T-helper 1 cell treated with Interleukin-12 subunit alpha and Interleukin-12 subunit beta and Interleukin-4 antibody, amounts not matched to agents 30 ng/mL and 1 ng/mL, for 36 hours (primary cell): ENCODE data around the gene TDRD7. TPM values are rescaled to one million over a fixed set of nuclear protein-coding genes. Genes with fewer than 3 reads are reported as not detected.

Experiments used
- intact Hi-C: fragments of 100-400 bp; cut with micrococcal nuclease; formaldehyde crosslinking; loops from one replicate; pipeline ENCODE4 v1.15.1; 2024
- total RNA-seq: library from RNA; stranded (reverse); gene quantifications from 2 replicates; pipeline ENCODE4 v1.2.3, GENCODE V29; 2022

The TDRD7 gene
- total RNA-seq = 15.7 and 16.6 TPM in 2 replicates

- intact Hi-C loops = loop anchor here (1.0 to 10.0 kb wide), 14 partner anchors 15 to 994 kb away; partner anchors contain the start of genes NCBP1, PRXL2C, TBC1D2 and TSTD2
Measured at GRCh38 chr9:97411789-97412625, at the start of gene TDRD7. TSS of gene TDRD7 (plus strand) at chr9:97412096. CDS start at chr9:97428466, 16,370 bp downstream.

DNA sequence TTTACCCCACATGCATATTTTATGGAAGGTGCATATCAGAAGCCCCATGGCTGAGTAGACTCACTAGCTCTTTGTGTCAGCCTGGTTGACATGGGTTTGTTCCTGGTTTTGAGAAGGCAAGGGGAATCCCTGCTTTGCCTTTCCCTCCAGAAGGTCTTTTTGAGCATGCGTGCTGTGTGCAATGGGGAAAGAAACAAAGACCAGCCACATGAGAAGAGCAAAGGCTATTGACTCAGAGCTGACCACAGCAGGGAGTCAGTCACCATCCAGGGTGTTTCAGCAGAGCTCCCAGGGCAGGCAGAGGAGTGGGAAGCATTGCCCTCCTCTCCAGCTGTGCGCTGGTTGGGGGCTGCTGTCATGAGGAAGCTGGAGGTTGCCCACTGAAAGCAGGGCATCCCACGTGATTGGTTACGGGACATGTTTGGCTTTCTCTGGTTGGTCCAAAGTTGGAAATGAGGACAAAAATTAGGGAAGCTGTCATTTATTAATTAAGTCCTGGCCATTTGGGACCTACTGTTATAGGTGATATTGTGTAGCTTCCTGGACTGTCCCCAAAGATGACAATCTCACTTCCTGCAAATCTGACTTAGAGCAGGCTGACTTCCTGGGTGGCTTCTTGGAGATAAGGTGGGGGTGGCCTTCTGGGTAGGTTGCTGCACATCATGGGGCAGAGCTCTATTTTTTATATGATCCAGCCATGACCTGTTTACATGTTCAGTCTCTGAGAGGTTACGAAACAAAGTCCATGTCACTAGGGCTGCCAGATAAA, 48.9 kb upstream of the TDRD7 start:
- intact Hi-C loops = no loop called here

- intact Hi-C loops = no loop called here
Measured at GRCh38 chr9:97363661-97364299, 48.1 kb upstream of the TDRD7 start.

GRCh38 chr9:97364769-97365490, 47.0 kb upstream of the TDRD7 start:
- intact Hi-C loops = no loop called here

DNA sequence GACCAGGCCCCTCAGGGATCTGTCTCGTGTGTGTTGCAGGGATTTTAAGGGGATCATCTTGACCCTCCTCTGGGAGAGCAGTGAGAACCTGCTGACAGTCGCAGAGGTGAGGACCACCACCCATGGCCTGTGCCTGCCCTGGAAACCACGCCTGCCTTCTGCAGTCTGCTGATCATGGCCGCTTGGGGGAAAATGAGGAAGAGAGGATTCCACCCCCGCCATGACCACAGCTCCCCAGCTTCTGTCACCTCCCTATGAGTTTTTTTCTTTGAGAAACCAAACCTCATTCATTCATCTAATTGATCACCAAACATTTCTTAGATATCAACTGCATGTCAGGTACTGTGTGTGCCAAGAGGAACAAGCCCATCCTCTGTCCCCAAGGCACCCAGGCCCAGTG, 46.3 kb upstream of the TDRD7 start:
- intact Hi-C loops = no loop called here

- intact Hi-C loops = no loop called here
Measured at GRCh38 chr9:97366476-97366875, 45.4 kb upstream of the TDRD7 start.

DNA sequence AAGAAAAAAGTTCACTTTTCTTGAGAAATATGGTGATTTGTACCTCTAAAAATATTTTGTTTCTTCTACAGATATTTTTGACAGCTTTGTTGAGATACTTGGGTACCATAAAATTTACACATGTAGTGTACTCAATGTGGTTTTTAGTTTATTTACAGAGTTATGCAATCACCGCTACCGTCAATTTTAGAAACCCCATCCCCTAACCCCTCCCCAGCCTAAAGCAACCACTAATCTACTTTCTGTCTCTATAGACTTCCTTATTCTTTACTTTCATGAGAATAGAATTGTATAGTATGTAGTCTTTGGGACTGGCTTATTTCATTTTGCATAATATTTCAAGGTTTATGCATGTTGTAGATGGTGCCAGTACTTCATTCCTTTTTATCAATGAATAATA, 45.0 kb upstream of the TDRD7 start:
- intact Hi-C loops = no loop called here

- intact Hi-C loops = no loop called here
Measured at GRCh38 chr9:97367729-97368128, 44.2 kb upstream of the TDRD7 start.

DNA sequence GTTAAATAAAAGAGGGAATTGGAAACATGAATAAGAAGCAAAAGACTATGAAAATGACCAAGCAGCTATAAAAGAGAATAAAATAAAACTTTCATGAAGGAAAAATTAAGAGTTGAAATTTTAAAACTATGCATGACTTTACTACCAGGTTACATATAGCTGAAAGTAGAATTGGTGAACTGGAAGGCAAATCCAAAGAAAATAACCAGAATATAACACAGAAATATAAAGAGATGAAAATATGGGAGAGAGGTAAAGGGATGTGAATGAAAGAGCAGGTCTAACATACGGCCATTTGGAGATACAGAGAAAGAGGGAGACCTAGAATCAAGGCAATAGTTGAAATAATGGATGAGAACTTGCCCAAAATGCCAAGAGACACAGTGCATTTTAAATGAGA, 42.9 kb upstream of the TDRD7 start:
- intact Hi-C loops = no loop called here

- intact Hi-C loops = no loop called here
Measured at GRCh38 chr9:97372580-97372979, 39.3 kb upstream of the TDRD7 start.

DNA sequence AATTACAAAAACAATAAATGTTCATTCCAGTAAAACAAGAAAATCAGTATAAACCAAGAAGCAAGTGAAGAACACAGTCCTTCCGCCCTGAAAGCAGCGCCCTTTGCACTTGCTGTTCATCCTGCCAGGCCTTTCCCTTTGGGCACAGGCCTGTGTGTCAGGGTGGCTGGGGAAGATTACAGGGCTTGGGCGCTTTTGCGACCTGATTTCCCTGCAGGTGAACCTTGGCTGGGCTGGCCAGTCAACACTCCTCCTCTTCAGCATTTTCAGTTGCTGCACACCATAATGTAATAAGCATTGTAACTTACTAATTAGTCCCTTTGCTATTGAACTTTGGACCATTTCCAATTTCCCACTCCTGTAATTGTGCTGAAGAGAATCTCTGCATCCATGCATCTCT, 38.6 kb upstream of the TDRD7 start:
- intact Hi-C loops = no loop called here

DNA sequence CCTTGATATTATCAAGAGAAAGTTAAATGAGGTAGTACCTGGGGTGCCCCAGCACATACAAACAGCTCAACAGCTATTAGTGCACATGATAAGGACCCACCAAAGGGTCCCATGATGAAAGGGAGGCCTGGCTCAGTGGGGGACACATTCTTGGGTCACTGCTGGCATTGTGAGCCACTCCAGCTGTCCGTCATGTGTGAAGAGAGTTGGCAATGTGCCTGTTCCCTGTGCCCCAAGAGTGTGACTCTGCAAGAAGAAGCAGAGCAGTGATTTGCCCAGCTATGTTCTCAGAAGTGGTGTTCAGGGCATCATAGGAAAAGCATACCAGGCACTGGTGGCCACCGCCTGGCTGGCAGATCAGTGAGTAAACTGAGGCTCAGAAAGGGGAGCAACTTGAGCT, 37.1 kb upstream of the TDRD7 start:
- intact Hi-C loops = no loop called here

DNA sequence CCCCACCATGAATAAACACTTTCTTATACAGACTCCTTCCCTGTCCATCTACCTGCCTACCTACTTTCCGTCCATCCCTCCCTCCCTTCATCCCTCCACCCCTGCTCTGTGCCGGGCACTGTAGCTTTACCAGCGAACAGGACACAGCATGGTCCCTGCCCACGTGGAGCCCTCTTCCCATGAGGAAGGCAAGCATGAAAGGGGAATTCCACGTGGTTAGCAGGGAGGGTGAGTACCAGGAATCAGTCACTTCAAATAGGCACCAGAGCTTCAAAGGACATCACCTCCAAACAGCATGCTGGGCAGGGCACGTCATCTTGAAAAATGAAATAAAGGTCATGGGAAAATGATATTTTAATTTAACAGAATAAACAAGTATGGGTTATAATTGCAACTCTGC, 35.0 kb upstream of the TDRD7 start:
- intact Hi-C loops = no loop called here

DNA sequence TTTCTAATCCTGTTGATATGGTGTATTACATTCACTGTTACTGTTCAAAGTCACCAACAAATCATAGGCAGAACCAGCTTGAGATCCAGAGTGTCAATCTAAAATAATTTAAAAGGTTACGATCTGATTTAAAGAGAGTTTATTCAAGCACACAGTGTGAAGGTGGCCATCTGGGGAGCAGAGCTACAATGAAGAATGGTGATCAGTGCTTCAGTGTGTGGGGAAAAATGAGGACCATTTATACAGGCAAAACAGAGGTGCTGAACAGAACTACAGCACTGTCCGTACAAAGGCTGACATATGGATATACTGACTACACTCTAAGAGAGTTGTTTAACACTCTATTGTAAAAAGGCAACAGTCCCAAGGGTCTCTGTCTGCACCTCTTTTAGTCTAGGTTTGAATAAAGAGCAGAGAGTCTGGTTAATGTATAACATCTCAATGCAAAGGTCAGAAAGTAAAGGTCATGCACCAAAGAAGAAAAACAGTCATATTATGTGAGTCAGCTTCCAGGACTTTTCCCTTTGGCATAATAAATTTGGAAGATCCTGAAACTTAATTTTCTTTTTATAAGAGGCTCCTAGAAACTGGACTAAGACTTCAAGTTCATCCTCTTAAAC, 29.7 kb upstream of the TDRD7 start:
- intact Hi-C loops = no loop called here

DNA sequence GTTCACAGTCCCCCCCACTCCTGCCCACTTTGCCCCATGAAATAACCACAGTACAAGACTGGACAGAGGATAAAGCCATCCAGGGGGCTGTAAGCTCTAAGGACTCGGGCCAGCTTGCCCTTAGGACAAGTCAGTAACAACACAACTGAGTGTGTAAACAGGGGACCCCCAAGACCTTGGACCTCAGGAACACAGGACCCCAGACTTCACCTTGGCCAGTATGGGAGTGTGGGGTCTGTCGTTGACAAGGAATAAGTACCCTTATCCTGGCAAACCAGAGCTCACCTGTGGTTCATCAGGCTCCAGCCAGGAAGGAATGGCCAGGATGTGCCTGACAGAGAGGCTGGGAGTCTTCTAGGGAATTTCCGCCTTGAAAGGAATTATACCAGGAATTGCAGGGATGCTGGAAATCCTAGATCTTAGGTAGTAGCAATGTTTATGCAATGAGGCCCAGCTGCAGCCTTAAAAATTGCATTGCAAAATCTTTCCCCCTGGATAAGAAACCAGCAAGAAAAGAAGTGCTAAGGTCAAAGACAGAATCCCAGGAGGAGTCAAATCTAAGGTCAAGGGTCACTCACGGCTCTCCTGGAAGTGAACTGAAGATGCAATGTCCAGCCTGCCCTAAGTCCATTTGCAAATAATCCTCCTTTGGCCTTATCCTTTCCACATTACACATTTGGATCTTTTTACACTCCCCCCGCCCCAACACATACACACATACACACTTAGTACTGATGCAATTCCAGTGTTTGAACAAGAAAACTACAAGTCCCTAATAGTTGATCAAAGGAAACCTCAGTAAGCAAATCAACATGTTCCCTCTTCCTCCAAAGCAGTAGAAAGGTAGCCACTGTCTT, 27.3 kb upstream of the TDRD7 start:
- intact Hi-C loops = no loop called here

DNA sequence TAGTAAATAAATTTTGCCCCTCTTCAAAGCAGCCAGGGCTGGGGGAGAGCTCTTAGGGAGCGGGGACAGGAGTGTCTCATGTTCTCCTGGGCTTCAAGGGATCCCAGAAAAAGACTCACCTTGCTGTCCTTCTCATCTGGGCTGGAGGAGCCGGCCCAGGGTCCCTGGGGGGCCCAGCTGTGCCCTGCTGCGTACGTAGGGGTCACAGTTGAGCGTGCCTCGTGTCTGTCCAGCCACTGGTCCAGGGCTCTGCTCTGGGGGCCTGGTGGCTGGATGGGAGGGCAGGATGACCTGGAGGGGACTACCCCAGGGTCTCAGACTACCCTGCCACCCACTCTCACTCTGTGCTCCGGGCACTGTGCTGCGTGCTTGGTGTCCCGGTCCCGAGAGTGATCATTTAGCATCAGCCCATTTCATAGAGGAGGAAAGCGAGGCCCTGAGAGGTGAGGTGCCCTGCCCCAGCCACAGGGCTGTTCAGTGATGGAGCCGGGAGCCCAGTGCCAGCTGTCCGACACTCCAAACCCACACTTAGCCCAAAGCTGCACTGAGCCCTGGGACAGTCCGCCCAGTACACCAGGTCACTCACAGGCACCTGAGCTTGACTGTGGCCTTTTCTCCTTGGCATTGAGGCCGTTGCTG, 26.2 kb upstream of the TDRD7 start:
- intact Hi-C loops = loop anchor here (2.0 kb wide), 1 partner anchor 147 kb away; no protein-coding TSS in a partner anchor

- intact Hi-C loops = loop anchor here (2.0 kb wide), 1 partner anchor 147 kb away; no protein-coding TSS in a partner anchor
Measured at GRCh38 chr9:97386265-97386633, 25.6 kb upstream of the TDRD7 start.

GRCh38 chr9:97386733-97387503, 25.0 kb upstream of the TDRD7 start:
- intact Hi-C loops = loop anchor here (1.0 to 2.0 kb wide), 5 partner anchors 24 to 530 kb away; no protein-coding TSS in a partner anchor
